CD4-positive, alpha-beta T cell treated with Interleukin-15 for 4 hours (primary cell): ENCODE results near the gene ZEB2.

Source experiments
- DNase-seq: peaks from one replicate; pipeline ENCODE4 v3.0.0-alpha.2; 2020; ENCODE audit warnings: low spot score

The ZEB2 gene

GRCh38 chr2:144351687-144352086 is 168.2 kb downstream of the ZEB2 start:
- no peak for DNase-seq

- DNase-seq = no peak
Observed at GRCh38 chr2:144350151-144350802, 169.6 kb downstream of the ZEB2 start.

GRCh38 chr2:144349674-144350073 is 170.2 kb downstream of the ZEB2 start:
- no peak for DNase-seq

GRCh38 chr2:144348846-144349245 is 171.1 kb downstream of the ZEB2 start:
- no peak for DNase-seq

- DNase-seq = no peak
Observed at GRCh38 chr2:144346229-144346628, 173.7 kb downstream of the ZEB2 start.

- DNase-seq = no peak
Observed at GRCh38 chr2:144343145-144343544, 176.8 kb downstream of the ZEB2 start.

GRCh38 chr2:144341538-144341937 is 178.4 kb downstream of the ZEB2 start:
- no peak for DNase-seq

GRCh38 chr2:144339048-144339447 is 180.9 kb downstream of the ZEB2 start:
- no peak for DNase-seq

GRCh38 chr2:144334551-144334950 is 185.4 kb downstream of the ZEB2 start:
- no peak for DNase-seq
